Measurements from ENCODE around the gene NFATC1.

Gene NFATC1

DNA sequence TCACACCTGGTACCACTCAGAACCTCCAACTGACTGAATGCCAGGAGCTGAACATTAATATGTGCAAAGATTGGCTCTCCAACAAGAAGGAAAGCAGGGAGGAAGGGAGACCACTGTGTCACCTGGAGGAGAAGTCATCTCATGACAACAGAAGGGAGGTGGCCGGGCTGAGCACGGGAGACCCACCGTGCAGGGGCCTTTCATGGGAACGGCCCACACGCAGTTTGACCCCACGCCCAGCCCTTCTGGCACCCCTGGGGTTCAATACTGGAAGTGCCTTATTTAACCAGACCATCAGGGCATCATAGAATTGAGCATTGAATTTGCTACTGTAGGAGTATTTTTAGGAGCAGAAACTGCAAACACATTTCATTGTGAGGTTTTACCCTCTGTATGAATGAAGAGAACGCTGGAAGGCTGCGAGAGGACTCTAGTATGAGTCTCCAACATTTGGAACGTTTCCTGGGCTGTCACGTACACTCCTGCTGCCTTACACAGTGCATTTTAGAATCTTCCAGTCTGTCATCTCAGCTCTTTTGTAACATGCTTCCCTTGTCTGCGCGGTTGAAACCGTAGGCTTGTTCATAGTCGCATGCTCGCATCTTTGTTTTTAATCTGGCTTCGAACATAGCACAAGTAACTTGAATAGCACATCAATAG lies 132.1 kb downstream of the NFATC1 start:
- DNase-seq (ENCODE audit: low spot score), result no peak
- in situ Hi-C loops (cut with MboI; ENCODE audit: low sequenced_read_pairs, unreplicated experiment), result no loop called here
- TF ChIP-seq, protein P1, sequence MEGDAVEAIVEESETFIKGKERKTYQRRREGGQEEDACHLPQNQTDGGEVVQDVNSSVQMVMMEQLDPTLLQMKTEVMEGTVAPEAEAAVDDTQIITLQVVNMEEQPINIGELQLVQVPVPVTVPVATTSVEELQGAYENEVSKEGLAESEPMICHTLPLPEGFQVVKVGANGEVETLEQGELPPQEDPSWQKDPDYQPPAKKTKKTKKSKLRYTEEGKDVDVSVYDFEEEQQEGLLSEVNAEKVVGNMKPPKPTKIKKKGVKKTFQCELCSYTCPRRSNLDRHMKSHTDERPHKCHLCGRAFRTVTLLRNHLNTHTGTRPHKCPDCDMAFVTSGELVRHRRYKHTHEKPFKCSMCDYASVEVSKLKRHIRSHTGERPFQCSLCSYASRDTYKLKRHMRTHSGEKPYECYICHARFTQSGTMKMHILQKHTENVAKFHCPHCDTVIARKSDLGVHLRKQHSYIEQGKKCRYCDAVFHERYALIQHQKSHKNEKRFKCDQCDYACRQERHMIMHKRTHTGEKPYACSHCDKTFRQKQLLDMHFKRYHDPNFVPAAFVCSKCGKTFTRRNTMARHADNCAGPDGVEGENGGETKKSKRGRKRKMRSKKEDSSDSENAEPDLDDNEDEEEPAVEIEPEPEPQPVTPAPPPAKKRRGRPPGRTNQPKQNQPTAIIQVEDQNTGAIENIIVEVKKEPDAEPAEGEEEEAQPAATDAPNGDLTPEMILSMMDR (IDR thresholded peaks at IDR 0.05; ENCODE audit: borderline replicate concordance, control extremely low read depth, extremely low read depth, insufficient read depth, missing control alignments), result no peak

DNA sequence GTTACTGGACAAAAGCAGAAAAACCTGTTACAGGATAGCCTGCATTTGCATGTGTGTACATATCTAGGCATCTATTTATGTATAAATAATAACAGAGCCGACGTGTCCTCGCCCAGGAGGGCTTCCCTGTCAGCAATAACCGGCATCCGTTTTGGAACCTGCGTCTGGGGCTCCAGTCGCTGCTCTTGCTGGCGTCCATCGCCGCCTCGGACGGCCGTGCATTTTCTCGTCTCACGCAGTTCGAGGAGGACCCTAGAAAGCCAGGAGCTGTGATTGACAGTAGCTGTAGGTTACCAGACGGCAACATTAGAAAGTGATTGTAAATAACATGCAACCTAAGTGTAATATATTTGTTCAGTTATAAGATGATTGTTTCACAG lies 132.6 kb downstream of the NFATC1 start:
- in situ Hi-C loops (cut with MboI; ENCODE audit: low sequenced_read_pairs, unreplicated experiment), result no loop called here
- TF ChIP-seq, protein P1 (IDR thresholded peaks at IDR 0.05; ENCODE audit: borderline replicate concordance, control extremely low read depth, extremely low read depth, insufficient read depth, missing control alignments), result no peak
- no peak for DNase-seq (ENCODE audit: low spot score)

DNA sequence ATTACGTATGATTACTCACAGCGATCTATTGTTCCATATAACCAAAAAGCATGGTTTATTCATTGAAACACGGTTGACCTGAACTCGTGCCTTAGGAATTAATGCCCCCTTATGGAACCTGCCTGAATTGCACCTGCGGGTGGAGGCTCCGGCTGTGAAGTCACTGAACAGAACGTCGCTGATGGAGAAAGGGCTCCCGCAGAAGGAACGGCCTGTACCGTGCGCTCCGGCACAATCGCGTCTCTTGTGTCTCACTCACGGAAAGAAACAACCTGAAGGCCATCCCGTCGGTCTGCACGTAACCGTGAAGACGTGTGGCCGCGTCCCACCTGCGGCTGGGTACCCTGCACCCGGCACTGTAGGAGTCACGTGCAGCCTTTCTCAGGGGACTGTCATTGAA lies 133.1 kb downstream of the NFATC1 start:
- in situ Hi-C loops (cut with MboI; ENCODE audit: low sequenced_read_pairs, unreplicated experiment), result no loop called here
- TF ChIP-seq, protein P1 (IDR thresholded peaks at IDR 0.05; ENCODE audit: borderline replicate concordance, control extremely low read depth, extremely low read depth, insufficient read depth, missing control alignments), result peak; percentile 82
- DNase-seq (ENCODE audit: low spot score), result peak; percentile 88

DNA sequence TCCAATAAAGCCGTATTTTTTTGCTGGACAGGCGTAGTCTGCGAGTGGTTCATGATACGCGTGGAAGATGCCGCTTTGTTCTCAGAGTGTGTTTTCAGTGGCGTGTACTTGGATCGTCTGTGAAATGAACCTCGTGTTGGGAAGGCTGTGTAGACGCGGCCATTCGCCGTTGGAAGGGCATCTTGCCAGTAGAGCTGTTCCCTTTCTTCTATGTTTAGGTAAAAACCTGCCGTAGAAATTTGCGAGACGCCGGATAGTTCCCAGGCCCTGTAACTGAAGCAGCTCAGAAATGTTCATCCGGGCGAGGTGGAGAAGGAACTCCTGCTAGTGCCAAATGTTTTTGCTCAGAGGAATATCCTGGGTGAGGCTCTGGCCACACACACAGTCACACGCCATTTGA lies 133.6 kb downstream of the NFATC1 start:
- in situ Hi-C loops (cut with MboI; ENCODE audit: low sequenced_read_pairs, unreplicated experiment), result no loop called here
- TF ChIP-seq, protein P1 (IDR thresholded peaks at IDR 0.05; ENCODE audit: borderline replicate concordance, control extremely low read depth, extremely low read depth, insufficient read depth, missing control alignments), result no peak
- no peak for DNase-seq (ENCODE audit: low spot score)

DNA sequence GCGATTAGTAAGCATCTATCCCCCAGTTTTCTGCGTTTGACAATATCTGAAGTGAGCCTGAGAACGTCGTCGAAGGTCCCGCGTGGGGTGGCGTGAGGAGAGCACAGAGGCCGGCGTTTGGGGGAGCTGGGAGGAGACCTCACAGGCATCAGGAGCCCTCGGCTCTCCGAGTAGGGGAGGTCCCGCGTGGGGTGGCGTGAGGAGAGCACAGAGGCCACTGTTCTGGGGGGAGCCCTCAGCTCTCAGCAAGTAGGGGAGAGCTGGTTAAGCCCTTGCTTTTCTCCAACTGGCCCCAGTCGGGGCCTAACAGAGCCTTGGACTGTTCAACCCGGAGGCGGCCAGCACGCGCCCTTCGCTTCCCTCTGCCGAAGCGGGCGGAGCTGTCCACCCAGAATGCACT lies 134.3 kb downstream of the NFATC1 start:
- in situ Hi-C loops (cut with MboI; ENCODE audit: low sequenced_read_pairs, unreplicated experiment), result loop anchor here (10.0 kb wide), 2 partner anchors 115 to 155 kb away; no protein-coding TSS in a partner anchor
- TF ChIP-seq, protein P1 (IDR thresholded peaks at IDR 0.05; ENCODE audit: borderline replicate concordance, control extremely low read depth, extremely low read depth, insufficient read depth, missing control alignments), result no peak

DNA sequence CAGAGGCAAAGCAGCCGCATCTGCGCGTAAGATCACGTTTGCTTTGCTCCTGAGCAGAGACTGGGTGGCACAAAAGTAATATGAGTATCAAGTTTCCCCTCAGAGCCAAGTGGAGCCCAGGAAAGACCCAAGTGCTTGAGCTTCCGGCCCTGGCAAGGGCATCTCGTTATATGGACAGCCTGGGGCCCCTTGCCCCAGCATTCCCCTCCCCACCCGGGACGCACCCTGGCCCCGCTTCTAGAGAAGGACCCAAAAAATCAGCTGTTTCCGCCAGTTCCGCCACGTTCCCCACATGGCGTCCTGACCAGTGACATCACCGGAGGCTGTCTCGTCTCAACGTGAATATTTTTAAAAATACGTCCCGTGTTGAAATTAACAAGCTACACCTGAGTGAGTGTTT lies 135.1 kb downstream of the NFATC1 start:
- TF ChIP-seq, protein P1 (IDR thresholded peaks at IDR 0.05; ENCODE audit: borderline replicate concordance, control extremely low read depth, extremely low read depth, insufficient read depth, missing control alignments), result no peak
- DNase-seq (ENCODE audit: low spot score), result no peak
- in situ Hi-C loops (cut with MboI; ENCODE audit: low sequenced_read_pairs, unreplicated experiment), result loop anchor here (10.0 kb wide), 2 partner anchors 114 to 156 kb away; no protein-coding TSS in a partner anchor

More for the DNA sequence above, 134.3 kb downstream of the NFATC1 start:
- DNase-seq (ENCODE audit: low spot score), result no peak

Measured in GM13976 (cell line).